ENCODE results near the gene EDDM3A. TPM values are rescaled to one million over a fixed set of nuclear protein-coding genes. Genes with fewer than 3 reads are reported as not detected.

EDDM3A gene
- polyA plus RNA-seq, 3 donors, result 0.21 to 0.31 TPM; not detected in 1

DNA sequence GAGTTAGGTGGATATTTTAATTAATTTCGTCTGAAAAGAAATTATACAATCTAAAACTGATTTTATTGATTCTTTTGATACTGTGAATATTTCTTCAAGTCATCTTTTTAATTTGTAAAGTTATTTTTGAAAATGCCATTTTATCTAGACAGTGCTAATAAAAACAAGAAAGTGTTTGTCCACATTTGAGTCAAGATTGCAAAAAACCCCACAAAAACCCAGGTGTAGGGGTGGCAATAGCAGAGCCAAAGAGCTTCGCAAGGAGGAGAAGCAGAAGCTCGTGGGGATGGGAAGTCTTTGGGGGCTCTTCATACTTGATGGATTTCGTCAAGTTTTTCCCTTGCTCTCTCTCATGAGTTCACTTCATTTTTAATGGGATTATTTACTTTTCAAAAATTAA lies 41.3 kb downstream of the EDDM3A start:
- DNase-seq, result no peak

DNA sequence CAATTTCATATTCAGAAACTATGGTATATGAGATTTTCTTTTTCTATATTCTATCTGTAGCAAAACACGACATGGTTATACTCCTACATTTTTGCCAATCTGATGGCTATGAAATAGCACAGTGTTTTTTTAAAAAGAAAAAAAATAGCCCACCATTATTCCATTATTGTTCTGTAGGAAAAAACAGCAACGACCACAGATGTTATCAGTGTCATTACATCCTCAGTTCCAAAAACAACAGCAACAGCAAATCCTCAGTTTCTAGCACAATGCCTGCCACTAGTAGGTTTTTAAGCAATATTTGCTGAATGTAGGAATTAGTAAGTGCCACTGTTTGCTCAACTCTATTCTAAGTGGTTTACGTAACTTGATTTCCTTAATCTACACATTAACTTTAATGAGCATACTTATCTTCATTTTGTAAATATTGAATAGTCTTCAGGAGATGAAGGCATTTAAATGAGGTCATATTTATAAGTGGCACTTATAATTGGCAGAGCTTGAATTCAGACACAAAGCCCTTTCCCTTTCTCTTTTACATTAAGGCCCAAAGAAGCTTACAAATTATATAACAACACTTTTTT lies 43.6 kb downstream of the EDDM3A start:
- DNase-seq, result no peak

DNA sequence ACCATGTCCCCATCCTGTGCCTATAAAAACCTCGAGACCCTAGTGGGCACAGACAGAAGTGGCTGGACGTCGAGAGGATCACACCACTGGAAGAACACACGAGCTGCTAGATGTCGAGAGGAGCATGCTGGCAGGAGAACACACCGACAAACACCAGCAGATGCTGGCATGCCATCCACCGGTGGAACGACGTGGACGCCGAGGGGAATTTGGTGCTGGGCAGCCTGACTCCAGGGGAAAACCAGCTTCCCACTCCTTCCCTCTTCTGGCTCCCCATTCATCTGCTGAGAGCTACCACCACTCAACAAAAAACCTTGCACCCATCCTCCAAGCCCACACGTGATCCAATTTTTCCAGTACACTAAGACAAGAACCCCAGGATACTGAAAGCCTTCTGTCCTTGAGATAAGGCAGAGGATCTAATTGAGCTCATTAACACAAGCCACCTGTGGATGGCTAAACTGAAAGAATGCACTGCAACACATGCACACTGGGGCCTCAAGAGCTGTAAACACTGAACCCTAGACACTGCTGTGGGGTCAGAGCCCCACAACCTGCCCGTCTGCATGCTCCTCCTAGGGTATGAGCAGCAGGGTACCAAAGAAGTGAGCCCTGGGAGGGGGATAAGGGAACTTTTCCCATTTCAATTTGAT lies 44.9 kb downstream of the EDDM3A start:
- DNase-seq, result no peak

DNA sequence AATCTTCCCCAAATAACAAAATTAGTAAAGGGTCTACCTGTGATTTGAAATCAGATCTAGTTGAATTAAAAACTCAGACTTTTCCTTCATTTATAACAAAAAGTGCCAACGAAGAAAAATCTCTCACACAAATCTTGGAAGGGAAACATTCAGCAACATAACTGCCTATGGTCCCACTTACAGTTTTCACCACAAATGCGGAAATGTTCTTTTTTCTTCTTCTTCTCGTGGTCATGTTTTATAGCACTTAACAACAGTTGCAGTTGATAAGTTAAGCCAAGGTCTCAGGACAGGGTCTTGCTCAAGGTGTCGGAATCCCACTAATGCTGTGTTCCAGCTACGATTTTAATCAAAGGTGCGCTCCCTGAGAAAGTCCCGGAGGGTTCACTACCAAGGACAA lies 45.5 kb downstream of the EDDM3A start:
- no peak for DNase-seq

DNA sequence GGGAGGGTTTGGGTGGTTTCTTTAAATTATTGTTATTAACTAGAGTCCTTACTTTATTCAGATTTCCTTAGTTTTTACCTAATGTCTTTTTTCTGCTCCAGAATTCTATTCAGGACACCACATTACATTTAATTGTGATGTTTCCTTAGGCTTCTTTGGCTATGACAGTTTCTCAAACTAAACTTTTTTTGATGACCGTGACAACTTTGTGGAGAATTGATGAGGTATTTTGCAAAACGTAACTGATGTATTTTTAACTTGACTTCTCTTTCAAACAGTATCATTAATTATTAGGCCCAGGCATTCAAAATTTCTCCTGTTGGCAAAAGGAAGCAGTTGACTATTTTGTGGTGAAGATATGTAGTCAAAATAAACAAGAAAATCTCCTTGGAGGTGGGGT lies 45.9 kb downstream of the EDDM3A start:
- no peak for DNase-seq

DNA sequence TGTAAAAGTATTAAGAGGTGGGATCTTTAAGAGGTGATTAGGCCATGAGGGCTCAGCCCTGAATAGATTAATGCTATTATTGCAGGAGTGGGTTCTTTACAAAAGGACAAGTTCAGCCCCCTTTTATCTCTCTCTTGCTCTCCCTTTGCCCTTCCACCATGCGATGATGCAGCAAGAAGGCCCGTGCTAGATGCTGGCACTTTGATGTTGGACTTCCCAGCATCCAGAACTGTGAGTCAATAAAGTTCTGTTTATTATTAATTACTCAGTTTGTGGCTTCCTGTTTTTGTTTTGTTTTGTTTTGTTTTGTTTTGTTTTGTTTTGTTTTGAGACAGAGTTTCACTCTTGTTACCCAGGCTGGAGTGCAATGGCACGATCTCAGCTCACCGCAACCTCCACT lies 46.9 kb downstream of the EDDM3A start:
- no peak for DNase-seq

DNA sequence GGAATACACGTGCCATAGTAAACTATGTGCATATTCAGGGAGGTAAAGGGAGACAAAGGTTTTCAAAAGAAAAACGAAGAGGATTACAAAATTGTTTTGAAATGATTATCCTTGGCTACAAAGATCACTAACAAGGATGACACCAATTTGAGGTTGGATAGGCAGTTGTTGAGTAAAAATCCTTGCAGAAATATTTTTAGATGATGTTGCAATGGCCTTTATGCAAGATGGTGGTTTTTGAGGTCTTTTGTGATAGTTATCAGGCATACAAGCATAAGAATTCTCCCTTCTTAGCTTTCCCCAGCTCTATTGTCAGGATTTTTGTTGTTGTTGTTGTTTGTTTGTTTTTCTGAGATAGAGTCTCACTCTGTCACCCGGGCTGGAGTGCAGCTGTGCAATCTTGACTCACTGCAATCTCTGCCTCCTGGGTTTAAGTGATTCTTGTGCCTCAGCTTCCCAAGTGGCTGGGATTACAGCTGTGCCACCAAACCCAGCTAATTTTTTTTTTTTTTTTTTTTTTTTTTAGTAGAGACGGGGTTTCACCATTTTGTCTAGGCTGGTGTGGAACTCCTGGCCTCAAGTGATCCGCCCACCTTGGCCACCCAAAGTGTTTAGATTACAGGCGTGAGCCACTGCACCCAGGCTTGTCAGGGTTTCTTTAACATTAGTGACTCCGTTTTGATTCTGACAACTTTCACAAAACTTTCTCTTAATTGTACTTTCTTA lies 49.1 kb downstream of the EDDM3A start:
- DNase-seq, result no peak

DNA sequence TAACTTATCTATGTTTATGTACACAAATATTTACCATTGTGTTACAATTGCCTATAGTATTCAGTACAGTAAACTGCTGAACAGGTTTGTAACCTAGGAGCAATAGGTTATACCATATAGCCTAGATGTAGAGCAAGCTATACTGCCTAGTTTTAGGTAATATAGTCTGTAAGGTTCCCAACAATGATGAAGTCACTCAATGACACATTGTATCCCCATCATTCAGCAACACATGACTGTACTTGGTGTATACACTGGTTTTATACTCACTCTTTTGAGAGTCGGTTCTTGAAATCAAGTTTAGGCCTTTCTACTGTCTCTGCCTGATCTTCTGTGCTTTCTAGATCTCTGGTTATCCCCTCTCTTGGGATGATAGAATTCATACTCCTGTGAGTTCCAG lies 51.5 kb downstream of the EDDM3A start:
- no peak for DNase-seq

Other genes with a start within 250 kb of the EDDM3A start
- gene RNASE10, start 240.3 kb upstream of the EDDM3A start, polyA plus RNA-seq (ENCODE audit: insufficient read length in 3 of 3), result under 1 TPM in 1 of 3 donors, not detected in 2; 0.23 TPM
- gene RNASE9, start 184.8 kb upstream of the EDDM3A start, polyA plus RNA-seq (ENCODE audit: insufficient read length in 3 of 3), result not detected
- not detected for gene RNASE11, start 157.9 kb upstream of the EDDM3A start, polyA plus RNA-seq (ENCODE audit: insufficient read length in 3 of 3)
- gene RNASE12, start 154.5 kb upstream of the EDDM3A start, polyA plus RNA-seq (ENCODE audit: insufficient read length in 3 of 3), result not detected
- gene OR6S1, start 104.2 kb upstream of the EDDM3A start, polyA plus RNA-seq (ENCODE audit: insufficient read length in 3 of 3), result not detected
- gene RNASE4, start 61.3 kb upstream of the EDDM3A start, polyA plus RNA-seq (ENCODE audit: insufficient read length in 3 of 3), result 1 to 10 TPM; 1.3 to 4.4 (median 2.4) TPM
- gene ANG, start 57.1 kb upstream of the EDDM3A start, polyA plus RNA-seq (ENCODE audit: insufficient read length in 3 of 3), result 1 to 10 TPM; 2.7 to 4.2 (median 3.4) TPM
- under 1 TPM in 1 of 3 donors, not detected in 2; 0.19 TPM for gene EDDM3B, start 22.5 kb downstream of the EDDM3A start, polyA plus RNA-seq (ENCODE audit: insufficient read length in 3 of 3)
- 1 to 10 TPM; 5.2 to 6.8 (median 5.3) TPM for gene RNASE6, start 35.4 kb downstream of the EDDM3A start, polyA plus RNA-seq (ENCODE audit: insufficient read length in 3 of 3)
- 100 to 1,000 TPM; 127 to 202 (median 145) TPM for gene RNASE1, start 57.0 kb downstream of the EDDM3A start, polyA plus RNA-seq (ENCODE audit: insufficient read length in 3 of 3)
- gene RNASE3, start 145.5 kb downstream of the EDDM3A start, polyA plus RNA-seq (ENCODE audit: insufficient read length in 3 of 3), result 1 to 10 TPM in 1 of 3 donors, under 1 TPM in 2; 0.52 to 1.4 (median 0.77) TPM
- 1 to 10 TPM; 1.3 to 2.5 (median 1.6) TPM for gene RNASE2, start 209.6 kb downstream of the EDDM3A start, polyA plus RNA-seq (ENCODE audit: insufficient read length in 3 of 3)
- 100 to 1,000 TPM in 2 of 3 donors, 10 to 100 TPM in 1; 87.2 to 130 (median 106) TPM for gene METTL17, start 244.1 kb downstream of the EDDM3A start, polyA plus RNA-seq (ENCODE audit: insufficient read length in 3 of 3)